Body of pancreas (tissue), 4 donors: Measurements from ENCODE around the gene PPP1CA.

ENCODE experiments used
- CTCF ChIP-seq, 7 experiments: fragments of 450-650 bp in 4 of 7; fragments of 200-600 bp in 3 of 7; sonication (generic) in 3 of 7; IDR thresholded peaks; one replicate each; pipeline ENCODE4 v1.5.1; 2016 to 2019; ENCODE audit warnings: antibody characterized with exemption in 7 of 7
- POLR2A ChIP-seq, 3 donors: fragments of 450-650 bp; IDR thresholded peaks; one replicate each; pipeline ENCODE4 v1.6.1; 2016; ENCODE audit warnings: antibody characterized with exemption in 3 of 3, mild to moderate bottlenecking in 2 of 3

- TF ChIP-seq CTCF (IDR thresholded peaks at IDR 0.05) (no peak), POLR2A (IDR thresholded peaks at IDR 0.05) (no peak)
These were observed 35.1 kb downstream of the PPP1CA start for GRCh38 chr11:67366546-67366945.
